DMS114 treated with DMSO at 0.1 percent for 48 hours (cell line): Measurements from ENCODE around the gene KMT5B.

Experiments
- DNase-seq: peaks from one replicate; lab custom pipeline; 2025; ENCODE audit not compliant: unreplicated experiment; lab: John Stamatoyannopoulos, UW

The KMT5B gene

DNA sequence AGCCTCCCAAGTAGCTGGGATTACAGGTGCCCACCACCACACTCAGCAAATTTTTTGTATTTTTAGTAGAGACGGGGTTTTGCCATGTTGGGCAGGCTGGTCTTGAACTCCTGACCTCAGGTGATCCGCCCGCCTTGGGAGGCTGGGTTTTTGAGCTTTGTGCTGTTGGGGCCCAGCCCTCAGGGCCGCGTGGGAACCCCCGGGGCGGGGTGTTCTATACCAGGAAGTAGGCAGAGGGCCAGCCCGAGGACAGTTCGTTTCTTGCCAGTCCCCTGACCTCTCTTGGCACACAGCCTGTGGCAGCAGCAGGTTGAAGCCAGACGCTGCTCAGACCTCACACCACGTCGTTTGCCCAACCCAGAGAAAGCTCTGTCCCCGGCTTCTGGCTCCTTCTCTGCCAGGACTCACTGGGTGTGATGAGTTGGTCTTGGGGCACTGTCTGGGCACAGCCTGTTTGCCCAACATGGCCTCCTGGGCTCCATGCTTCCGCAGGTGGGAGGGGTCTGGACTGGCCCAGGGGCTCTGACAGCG, 67.0 kb downstream of the KMT5B start:
- no peak for DNase-seq

DNA sequence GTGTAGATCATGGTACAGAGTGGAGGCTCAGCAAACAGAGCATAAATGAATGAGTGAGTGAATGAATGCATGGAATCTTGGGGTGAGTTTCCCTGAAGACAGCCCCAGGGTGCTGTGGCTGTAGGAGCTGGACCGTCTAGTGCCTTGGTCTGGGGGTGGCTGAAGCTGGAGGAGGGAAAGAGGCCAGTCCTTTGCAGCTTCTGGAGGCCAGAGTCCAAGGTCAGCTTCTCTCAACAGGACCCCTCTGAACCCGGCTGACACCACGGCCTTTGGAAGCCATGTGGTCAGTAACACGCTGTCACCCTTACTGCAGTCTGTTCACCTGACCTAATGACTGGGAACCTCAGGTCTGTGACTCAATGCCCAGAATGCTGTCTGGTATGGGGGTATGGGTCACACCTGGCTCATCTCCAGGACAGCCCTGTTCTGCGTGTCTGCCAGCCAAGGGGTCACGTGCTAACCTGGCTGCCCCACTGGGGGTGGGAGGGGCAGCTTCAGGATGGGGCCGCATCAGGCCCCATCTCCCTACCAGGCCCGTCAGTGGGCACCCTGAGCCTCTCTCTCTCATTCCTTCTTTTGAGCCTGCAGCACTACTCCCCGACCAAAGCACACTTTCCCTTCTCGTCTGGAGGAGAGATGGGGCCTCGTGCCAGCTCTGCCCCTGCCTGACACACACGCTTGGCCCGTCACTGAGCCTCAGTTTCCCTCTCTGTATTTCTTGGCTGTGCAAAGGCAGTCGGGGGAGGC, 67.8 kb downstream of the KMT5B start:
- DNase-seq: no peak

DNA sequence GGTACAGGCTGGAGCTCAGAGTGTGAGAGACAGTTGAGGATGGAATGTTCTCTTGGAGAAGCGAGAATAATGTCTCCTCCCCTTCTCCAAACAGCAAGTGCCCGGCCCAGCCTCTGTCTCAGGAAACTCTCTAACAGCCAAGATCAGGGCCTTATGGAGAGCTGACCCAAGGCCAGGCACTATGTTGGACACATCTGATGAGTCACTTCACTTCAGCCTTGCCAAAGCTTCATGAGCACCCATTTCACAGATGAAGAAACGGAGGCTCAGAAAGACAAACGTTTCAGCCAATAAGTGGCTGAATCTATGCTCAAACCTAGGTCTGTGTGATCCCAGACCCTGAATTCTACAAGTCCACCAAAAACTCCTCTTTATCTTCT, 69.8 kb downstream of the KMT5B start:
- DNase-seq: no peak

DNA sequence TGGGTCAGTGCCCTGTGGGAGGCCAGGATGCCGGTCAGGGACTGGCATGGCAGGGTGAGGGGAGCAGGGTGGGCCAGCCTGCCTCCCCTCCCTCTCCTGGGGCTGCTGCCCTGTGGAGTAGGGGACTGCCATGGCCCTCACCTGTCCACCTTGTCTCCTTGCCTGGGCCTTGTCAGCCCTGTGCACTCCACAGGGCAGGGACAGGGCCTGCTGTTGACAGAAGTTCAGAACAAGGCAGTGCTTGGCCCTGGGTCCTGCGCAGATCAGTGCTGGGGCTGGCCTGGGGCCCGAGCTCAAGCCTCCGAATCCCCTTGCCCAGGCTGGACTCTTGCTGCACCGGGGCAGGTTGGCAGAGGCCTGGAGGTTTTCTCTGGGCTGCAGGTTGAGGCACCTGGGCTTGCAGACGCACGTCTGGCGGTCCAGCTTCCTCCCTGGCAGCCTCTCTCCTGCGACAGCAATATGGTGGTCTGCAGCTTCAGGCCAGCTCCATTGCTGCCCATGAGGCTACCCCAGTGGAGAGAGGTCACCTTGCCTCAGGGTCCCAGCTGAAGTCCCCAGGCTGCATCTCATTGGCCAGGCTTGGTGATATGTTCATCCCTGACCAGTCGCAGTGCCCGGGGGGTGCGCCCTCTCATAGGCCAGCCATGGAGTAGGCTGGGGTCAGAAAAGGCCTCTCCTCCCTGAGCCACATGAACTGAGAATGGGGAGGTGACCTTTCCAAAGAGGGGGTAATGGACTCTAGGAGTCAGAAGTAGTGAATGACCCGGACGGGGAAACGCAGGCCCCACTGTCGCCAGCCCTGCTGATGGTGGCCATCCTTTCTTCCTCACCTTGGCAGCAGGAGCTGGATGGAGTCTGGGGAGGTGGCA, 70.4 kb downstream of the KMT5B start:
- no peak for DNase-seq

DNA sequence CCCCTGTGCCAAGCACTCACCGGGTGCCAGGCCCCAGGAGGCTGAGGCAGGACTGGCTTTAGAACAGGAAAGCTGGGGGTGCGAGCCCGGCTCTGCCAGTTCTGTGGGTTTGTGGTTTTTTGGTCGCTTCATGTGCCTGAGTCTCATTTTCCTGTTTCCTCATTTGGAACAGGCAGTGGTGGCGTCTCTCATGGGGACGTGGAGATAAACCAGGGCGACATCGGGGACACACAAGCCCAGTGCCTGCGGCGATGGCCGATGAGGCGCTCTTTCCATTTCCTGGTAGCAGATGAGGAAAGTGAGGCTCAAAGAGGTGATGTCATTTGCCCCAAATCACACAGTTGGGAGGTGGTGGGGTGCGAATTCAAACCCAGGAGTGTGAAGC, 71.1 kb downstream of the KMT5B start:
- DNase-seq: no peak

DNA sequence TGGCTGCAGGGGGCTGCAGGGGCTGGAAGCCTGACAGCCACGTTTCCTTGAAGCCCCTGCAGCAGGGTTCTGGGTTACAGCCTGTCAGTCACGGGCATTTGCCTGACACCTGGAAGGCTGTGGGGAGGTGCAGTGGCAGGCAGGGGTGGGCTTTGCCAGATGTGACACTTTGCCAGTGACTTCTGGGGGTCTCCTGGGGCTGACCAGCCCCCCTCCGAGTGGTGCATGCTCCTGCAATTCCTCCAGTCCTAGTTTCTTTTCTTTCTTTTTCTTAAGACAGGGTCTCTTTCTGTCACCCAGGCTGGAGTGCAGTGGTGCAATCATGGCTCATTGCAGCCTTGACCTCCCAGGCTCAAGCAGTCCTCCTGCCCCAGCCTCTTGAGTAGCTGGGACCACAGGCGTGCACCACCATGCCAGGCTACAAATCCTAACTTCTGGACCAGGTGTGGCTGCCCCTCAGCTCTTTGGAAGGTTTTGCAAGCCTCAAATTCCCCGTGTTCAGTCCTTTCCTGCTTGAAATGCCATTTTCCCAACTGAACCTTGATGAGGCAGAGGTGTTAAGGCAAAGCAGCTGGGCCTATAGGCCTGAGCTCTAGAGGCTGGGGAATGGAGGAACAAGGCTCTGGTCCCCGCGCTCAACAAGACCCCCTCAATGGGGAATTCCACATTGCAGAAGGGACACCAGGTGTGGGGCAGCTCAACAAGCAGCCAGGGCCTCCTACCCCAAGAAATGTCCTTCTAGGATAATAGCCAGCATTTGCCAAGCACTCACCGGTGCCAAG, 71.7 kb downstream of the KMT5B start:
- no peak for DNase-seq

DNA sequence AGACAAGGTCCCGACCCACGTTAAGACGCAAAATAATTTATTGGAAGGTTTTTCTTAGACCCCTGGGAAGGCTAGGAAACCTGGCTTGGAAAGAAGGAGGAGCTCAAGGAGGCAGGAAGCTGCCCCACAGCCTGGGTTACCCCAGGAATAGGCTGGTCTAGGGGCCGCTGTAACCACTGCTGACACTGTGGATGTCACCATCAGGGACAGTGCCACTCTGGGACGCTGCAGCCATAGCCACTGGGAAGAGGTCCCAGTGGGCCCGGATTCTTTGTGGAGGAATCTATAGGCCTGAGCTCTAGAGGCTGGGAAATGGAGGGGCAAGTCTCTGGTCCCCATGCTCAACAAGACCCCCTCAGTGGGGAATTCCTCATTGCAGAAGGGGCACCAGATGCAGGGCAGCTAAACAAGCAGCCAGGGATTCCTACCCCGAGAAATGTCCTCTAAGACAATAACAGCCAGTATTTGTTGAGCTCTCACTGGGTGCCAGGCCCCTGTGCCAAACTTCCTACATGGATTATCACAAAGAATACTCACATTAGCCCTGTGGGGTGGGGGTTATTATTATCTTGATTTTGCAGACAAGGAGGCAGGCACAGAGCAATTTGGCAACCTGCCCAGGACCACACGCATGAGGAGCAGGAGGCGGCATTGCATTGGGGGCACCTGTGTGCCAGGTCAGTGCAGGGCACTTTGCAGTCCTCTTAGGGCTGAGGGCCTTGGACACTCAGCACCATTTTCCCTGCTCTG, 72.4 kb downstream of the KMT5B start:
- no peak for DNase-seq

DNA sequence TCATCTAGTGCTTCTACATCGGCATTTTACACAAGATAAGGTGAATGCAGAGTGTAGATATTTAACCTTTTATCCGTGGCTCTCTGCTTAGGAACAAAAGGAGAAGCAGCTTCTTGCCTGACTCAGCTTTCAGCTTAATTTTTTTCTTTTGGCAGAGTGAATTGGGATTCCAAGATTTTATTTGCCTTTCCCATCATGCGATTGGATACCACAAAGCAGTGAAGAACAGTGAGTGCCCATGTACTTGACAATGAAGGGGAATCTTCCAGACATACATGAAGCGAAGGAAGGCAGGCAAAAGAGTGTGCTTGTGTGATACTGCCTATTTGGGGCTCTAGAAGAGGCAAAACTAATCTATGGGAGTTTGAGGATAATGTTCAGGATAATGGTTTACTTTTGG, 74.9 kb downstream of the KMT5B start:
- DNase-seq: no peak

DNA sequence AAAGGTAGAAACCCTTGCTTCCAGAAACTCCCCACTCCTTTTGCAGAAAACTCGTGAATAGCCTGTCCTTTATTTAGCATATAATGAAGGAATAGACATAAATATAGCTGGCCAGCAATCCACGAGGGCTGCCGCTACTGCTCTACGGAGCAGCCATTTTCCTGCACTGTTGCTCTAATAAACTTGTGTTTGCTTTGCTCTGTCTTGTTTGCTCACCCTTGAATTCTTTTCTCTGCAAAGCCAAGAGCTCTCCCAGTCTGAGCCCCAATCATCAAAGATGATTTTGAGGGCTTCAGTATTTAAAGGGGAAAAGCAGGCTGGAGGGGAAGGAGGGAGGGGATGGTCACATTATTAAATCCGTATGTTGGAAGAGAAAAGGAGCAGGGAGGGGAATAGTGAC, 75.3 kb downstream of the KMT5B start:
- DNase-seq: no peak

DNA sequence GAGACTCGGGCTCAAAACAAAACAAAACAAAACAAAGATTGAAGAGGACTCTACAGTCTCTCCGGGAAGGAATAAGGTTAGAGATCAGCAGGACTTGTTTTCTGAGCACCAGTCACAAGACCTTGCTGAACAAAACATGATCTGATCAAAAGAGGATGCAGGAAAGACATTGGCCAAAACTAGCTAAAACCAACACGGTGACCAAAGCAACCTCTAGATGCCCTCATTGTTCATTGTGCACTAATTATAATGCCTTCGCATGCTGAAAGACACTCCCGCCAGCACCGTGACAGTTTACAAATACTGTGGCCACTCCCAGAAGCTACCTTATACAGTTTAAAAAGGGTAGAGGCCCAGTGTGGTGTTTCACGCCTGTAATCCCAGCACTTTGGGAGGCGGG, 76.2 kb downstream of the KMT5B start:
- DNase-seq: no peak

DNA sequence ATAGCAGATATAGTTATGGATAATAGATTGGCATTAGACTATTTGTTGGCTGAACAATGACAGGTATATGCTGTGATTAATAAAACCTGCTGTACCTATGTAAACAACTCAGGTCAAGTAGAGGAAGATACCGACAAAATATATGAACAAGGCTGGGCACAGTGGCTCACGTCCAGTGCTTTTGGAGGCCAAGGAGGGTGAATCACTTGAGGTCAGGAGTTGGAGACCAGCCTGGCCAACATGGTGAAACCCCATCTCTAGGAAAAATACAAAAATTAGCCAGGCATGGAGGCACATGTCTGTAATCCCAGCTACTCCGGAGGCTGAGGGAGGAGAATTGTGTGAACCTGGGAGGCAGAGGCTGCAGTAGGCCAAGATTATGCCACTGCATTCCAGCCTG, 77.9 kb downstream of the KMT5B start:
- DNase-seq: no peak

DNA sequence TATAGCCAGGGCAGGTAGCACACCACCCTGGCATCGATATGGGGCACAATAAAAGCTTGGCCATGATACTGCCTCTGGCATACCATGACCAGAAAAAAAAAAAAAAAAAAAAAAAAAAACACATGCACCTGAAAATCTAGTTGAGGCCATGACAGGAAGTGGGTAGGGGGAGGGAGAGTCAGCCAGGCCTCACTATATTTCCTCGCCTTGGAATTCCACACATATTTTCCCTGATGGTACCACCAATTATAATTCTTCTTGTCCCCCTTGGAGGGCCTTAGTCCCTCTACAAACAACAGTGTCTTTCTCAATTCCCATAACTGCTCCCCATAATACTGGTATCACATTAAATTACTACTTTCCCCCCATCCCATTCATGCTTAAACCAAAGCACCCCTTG, 79.3 kb downstream of the KMT5B start:
- no peak for DNase-seq

DNA sequence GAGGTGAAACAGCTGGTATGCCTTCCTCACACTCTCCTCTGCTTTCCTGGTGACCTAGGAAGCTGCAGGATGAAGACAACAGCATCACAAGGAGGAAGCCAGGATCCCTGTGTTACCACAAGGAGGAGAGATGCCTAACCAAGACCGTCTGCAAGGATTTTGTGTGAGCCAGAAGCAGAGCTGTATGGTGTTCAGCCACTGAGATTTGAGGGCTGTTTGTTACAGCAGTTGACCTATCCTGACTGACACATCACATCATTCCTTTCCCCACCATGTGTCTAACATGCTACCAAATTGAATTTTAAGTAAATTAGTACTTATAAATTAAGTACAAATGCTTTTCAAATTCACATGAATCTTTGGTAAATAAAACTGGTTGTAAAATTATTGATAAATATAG, 83.0 kb downstream of the KMT5B start:
- no peak for DNase-seq

DNA sequence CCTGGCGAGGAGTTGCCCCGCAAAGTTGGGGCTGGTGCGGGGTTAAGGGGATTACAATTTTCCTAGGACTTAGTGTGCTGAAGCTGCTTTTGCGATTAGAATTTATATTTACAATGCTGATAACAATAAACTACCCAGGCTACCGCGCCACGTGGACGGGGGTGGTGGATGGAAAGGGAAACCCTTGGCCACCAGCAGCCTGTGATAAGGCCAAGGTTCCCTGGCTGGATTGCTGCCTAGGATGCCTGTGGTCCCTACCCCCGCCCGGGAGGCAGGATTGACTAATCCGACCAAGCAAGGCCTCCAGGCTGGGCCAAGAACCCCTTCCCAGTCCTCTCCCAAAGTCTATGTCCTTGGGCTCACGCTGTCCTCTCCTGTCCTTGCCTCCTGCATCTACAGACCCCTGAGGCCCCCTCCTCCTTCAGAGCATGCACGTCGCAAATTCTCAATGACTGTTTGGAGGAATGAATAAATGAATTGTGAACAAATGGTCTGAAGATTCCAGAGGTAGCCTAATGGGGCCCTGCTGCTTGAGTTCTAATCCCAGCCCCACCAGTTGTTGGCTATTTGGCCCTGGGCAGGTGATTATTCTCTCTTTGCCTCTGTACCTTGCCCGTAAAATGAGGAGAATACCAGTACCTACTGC, 84.3 kb downstream of the KMT5B start:
- DNase-seq: no peak

DNA sequence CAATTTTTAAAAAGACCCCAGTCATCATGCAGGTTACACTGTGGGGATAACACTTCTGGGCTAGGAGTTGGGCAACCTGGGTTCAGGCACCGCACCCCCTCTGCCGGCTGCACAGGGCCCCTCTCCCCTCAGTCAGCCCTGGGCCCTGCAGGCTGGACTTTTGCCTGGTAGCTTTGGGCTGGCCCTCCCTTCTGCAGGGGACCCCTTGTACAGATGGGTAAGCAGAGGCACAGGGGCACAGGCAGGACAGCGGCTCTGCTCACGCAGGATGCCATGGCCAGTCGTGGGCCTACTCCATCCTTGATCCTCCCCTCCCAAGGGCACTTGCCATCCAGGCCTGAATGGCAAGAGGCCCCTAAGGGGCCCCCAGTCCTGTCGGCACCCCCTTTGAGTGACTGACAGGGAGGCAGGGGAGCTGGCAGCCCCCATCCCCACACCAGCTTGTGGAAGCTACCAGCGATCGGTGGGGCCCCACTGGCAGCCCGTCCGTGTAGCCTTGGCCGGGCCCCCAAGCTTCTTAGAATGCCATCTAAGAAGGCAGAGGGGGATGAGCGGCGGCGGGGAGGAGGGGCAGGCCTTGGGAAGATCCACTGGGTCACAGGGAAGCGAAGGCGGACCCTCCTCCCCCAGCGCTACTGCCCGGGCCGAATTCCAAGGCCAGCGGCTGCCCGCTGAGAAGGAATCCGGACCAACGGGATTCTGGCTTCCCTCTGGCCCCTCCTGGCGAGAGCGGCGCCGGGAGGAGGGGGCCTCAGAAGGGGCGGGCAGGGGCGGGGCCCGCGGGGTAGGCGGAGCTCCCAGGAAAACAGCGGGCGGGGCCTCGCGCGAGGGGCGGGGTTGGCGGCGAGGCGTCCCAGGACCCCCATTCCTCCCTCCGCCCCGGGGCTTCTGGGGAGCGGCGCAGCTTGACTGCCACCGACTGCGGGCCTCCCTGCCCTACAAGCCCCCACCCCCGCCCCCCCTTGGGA, 85.1 kb downstream of the KMT5B start:
- peak; percentile 96 for DNase-seq

DNA sequence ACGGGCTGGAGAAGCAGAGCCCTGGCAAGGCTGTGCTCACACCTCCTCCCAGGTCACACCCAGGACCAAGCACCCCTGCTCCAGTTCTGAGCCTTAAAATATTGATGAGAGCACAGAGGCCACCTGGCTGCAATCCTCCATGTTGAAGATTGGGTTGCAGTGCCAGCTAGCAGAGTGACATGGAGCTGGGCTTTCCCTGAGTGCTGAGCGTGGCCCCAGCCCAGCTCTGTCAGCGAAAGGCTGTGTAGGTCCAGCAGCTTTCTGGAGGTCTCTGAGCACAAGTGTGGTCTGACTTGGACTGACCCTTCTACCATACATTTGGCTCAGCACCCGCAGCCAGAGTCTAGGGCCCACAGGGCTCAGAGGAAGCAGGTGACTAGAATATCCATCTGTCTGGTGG, 87.9 kb downstream of the KMT5B start:
- no peak for DNase-seq

DNA sequence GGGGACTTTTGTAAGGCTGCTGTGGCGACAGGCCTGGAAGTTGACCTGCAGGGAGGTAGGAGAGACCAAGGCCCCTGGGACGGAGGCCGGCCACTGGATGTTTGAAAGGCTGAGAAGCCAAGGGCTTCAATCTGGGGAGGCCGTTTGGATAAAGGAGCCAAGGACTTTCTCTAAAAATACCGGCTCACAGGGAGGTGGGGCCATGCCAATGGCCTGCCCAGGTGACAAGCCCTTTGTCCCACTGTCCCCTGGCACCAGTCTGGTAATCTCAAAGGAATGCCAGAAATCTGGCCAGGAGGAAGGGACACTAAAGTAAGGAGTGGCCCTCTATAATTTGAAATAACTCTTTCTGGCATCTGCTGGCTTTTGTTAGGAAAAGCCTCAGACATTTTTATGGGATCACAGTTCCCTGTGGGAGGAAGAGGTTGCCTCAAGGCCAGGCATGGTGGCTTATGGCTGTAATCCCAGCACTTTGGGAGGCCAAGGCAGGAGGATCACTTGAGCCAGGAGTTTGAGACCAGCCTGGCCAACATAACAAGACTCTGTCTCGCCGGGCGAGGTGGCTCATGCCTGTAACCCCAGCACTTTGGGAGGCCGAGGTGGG, 90.1 kb downstream of the KMT5B start:
- no peak for DNase-seq

DNA sequence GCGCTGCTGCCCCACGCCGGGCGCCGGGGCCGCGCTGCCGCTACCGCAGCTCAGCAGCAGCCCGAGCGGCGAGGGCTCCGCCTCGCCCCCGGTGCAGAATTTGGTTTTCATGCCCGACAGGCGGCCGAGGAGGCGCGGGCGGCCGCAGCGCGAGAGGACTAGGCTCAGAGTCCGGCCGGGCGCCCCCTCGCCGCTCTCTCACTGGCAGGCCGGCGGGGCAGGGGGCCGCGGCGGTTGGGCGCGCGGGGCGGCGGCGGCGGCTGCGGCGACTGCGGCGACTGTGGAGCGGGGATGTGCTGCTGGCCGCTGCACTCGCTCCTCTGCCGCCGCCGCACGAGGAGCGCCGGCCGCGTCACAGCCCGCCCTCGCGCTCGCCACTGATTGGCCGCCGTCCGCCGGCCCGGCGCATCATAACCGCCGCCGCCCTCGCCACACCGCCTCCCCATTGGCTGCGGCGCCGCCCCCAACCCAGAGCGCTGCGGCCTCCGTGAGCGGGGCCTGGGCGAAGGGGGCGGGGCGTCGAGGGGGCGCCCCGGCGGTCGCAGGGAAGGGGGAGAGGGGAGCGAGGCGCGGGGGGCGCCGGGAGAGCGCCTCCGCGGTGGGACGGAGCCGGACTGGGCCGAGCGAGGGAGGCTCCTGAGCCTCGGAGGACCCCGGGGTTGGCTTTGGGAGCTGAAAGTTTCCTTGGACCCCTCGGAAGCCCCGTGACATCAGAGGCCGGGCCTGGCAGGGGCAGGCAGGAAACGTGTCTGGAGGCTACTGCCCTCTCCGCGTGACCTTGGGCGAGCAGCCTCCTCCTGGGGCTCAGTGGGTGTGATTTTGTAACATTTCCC, 91.8 kb downstream of the KMT5B start, which contains the start of gene CHKA:
Gene CHKA, minus strand, starts transcription at position 322 of the 833 bp plus-strand sequence. Its CDS starts 211 bp downstream, at position 111.
- DNase-seq: peak; percentile 100
